ENCODE results near the gene MMP25.

The MMP25 gene

GRCh38 chr16:3012246-3012645 is 34.1 kb upstream of the MMP25 start:
- TF ChIP-seq, protein P1, sequence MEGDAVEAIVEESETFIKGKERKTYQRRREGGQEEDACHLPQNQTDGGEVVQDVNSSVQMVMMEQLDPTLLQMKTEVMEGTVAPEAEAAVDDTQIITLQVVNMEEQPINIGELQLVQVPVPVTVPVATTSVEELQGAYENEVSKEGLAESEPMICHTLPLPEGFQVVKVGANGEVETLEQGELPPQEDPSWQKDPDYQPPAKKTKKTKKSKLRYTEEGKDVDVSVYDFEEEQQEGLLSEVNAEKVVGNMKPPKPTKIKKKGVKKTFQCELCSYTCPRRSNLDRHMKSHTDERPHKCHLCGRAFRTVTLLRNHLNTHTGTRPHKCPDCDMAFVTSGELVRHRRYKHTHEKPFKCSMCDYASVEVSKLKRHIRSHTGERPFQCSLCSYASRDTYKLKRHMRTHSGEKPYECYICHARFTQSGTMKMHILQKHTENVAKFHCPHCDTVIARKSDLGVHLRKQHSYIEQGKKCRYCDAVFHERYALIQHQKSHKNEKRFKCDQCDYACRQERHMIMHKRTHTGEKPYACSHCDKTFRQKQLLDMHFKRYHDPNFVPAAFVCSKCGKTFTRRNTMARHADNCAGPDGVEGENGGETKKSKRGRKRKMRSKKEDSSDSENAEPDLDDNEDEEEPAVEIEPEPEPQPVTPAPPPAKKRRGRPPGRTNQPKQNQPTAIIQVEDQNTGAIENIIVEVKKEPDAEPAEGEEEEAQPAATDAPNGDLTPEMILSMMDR (IDR thresholded peaks at IDR 0.05) = no peak
- TF ChIP-seq ZFX (IDR thresholded peaks at IDR 0.05; ENCODE audit: borderline replicate concordance) = no peak
- H3K27ac ChIP-seq = no peak overlapping the region

- no peak within 1 kb of the TSS for H3K27ac ChIP-seq
- TF ChIP-seq ZFX (IDR thresholded peaks at IDR 0.05; ENCODE audit: borderline replicate concordance) = no peak
These were observed 33.4 kb upstream of the MMP25 start, which contains the start of gene CLDN9 for GRCh38 chr16:3012828-3013420. Gene CLDN9, plus strand, starts transcription at chr16:3012923. Its CDS starts 440 bp downstream, at chr16:3013363.

GRCh38 chr16:3013491-3013951 is 32.8 kb upstream of the MMP25 start:
- no peak overlapping the region for H3K27ac ChIP-seq
- TF ChIP-seq, protein P1 (IDR thresholded peaks at IDR 0.05) = no peak
- no peak for TF ChIP-seq ZFX (IDR thresholded peaks at IDR 0.05; ENCODE audit: borderline replicate concordance)

- no peak overlapping the region for H3K27ac ChIP-seq
- no peak for TF ChIP-seq ZFX (IDR thresholded peaks at IDR 0.05; ENCODE audit: borderline replicate concordance)
- TF ChIP-seq, protein P1 (IDR thresholded peaks at IDR 0.05) = no peak
These were observed 32.2 kb upstream of the MMP25 start for GRCh38 chr16:3013998-3014690.

DNA sequence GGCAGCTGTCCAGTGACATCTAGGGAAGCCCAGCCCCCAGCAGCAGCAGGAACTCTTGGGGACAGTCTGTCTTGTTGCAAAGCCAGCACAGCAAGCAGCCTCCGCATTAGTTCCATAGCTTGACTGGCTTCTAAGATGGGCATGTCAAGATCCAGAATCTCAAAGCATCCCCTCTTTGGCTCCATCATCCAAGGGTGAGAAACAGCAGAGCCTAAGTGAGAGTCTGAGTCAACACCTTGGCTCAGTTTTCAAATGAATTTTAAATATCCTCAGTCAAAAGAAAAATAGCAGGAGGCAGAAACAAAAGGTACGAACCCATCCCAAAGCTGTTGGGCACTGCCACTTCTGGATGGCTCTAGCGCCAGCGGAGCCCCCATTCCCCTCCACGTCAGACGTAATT is 31.4 kb upstream of the MMP25 start:
- TF ChIP-seq ZFX (IDR thresholded peaks at IDR 0.05; ENCODE audit: borderline replicate concordance) = no peak
- H3K27ac ChIP-seq = no peak overlapping the region

DNA sequence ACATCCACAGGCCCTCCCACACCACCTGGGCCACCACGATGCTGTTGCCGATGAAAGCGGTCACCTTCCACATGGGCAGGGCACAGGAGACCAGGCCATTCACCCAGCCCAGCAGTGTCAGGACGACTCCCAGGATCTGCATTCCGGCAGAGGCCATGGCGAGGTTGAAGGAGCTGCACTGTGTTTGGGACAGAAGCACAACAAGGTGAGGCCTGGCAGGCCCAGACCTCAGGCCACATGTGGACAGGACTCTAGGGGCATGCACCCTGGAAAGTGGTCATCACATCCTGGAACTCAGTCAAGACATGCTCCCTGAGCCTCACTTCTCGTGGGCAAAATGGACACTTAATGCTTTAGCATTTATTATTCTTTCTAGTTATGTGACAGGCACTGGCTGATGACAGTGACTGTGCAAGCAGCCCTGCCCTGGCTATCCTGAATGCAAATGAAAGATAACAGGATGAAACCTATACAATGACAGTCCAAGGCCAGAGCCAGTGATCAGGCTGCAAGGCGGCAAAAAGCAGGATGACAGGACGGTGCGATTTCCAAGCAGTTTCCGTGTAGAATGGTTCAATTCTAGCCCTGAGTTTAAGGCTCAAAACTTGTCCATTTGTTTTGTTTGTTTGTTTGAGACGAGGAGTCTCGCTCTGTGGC is 30.4 kb upstream of the MMP25 start:
- TF ChIP-seq, protein P1 (IDR thresholded peaks at IDR 0.05) = no peak
- no peak for TF ChIP-seq ZFX (IDR thresholded peaks at IDR 0.05; ENCODE audit: borderline replicate concordance)
- no peak overlapping the region for H3K27ac ChIP-seq

- no peak overlapping the region for H3K27ac ChIP-seq
These were observed 29.0 kb upstream of the MMP25 start for GRCh38 chr16:3017344-3017743.

More at GRCh38 chr16:3017344-3017743, 29.0 kb upstream of the MMP25 start:
- no peak for TF ChIP-seq ZFX (IDR thresholded peaks at IDR 0.05; ENCODE audit: borderline replicate concordance)
- TF ChIP-seq, protein P1 (IDR thresholded peaks at IDR 0.05) = no peak

Measured in 22Rv1 (cell line).